ENCODE data around the gene GDNF.
"Not testable (repeated sequence)": the region's sequence is repeated elsewhere in the genome, so short reads cannot be mapped to it uniquely, and the experiment has no call there.

Gene GDNF, protein sequence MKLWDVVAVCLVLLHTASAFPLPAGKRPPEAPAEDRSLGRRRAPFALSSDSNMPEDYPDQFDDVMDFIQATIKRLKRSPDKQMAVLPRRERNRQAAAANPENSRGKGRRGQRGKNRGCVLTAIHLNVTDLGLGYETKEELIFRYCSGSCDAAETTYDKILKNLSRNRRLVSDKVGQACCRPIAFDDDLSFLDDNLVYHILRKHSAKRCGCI

DNA sequence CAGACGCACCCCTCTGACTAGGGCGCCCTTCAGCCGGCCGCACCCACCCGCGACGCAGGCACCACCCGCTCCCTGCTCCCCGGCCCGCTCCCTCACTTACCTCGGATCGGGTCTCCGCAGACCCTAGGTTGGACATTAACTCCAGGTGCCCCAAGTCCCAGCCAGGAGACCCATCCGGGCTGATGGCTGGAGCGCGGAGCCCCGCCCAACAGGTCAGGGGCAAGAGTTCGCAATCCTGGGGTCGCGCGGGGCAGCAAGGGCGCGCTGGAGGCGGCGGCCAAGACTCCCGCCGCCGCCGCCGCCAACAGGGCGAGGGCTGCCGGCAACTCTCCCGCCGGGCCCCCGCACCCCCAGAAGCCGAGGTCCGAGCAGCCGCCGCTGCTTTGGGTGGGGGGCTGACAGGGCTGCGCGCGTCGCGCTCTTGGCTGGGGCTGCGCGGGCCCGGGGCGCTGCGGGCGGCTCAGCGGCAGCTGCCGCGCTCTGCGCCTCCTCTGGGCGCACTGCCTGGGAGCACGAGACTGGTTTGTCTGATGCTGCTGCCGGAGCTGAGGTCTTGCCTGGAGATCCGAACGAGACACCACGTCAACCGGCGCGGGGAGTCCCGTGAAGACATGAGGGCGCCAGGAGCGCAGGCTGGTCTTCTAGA lies at the start of gene GDNF:
GDNF (minus strand) TSS at position 635 of the 646 bp plus-strand sequence. CDS start 5,245 bp downstream, outside the sequence.
- no peak for DNase-seq

- DNase-seq, result no peak
These were observed 48.6 kb upstream of the GDNF start for GRCh38 chr5:37888476-37888875.

DNA sequence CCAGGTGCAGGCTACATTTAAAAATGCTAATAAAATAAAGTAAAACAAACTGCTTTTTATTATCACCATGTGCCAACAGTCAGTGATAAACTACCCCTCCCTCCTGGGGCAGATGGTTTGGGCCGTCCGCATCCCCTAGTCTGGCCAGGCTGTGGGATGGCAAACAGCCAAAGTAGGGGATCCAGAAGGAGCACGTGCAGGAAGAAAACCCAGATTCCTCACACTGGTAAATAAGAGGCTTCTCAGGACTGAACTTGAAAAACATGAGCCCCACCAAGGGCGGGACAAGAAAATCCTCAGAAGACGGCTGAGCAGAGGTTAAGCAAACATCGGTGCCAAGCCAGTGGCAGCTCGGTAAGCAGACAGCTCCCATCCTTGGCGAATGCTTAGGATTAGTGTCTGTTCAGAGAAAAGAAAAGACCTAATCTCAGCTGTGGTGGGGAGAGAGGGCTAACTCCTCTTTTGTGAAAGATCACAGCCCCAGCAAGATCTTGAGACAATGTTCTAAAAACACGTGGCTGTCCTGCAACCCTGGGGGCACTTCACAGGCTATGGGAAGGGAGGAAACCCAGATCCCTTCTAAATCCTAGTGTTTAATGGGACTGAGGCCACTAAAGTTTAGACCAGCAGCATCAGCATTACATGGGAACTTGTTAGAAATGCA lies 46.5 kb upstream of the GDNF start:
- DNase-seq, result no peak

GRCh38 chr5:37882636-37883035 lies 42.8 kb upstream of the GDNF start:
- no peak for DNase-seq

DNA sequence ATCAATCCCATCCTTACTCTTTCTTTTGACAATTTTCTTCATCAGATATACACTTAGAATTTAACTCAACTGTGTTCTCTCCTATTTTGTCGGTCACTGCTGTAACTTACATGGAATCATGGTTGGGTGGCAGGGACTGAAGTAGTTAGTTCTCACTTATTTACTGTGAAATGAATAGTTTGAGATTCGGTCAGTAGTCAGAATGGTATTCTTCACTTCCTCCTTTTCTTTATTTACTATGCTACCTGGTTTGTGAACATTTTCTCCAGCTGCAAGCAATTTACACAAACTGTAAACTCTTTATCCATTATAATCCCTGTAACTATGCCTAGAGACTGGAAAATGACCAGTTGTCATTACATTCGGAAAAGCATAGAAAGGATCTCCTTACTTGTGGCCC lies 41.5 kb upstream of the GDNF start:
- DNase-seq, result no peak

DNA sequence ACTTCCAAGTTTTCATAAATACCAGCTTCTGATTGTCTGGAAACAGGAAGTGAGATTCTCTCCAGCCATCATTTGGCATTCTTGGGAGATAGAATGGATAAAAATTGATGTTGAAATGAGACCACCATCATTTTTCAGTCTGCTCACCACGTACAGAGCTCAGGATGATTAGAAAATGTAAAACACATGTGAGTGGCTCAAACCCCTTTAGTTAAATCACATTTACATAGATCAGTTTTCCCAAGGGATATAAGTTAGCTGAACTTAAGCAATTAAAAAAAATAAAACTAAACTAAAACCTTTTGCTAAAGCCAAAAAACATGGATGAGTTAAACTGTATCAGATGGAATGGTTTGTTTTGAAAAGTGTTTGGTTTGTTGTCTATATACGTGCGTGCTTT lies 37.1 kb upstream of the GDNF start:
- no peak for DNase-seq

DNA sequence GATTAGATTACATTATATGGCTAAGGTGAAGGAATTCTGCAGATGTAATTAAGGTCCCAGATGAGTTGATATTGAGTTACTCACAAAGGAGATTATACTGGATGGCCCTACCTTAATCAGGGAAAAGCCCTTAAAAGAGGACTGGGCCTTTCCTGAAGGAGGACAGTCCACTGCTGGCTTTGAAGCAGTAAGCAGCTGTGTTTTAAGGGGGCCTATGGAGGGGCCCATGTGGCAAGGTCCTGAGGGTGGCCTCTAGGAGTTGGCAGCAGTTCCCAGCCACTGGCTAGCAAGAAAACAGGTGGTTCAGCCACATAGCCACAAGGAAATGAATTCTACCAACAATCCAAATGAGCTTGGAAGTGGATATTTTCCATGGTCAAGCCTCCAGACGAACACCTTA lies 36.4 kb upstream of the GDNF start:
- DNase-seq, result no peak

- DNase-seq, result no peak
These were observed 35.4 kb upstream of the GDNF start for GRCh38 chr5:37875051-37875787.

- DNase-seq, result no peak
These were observed 34.1 kb upstream of the GDNF start for GRCh38 chr5:37873988-37874387.

GRCh38 chr5:37871023-37871815 lies 31.4 kb upstream of the GDNF start:
- no peak for DNase-seq

DNA sequence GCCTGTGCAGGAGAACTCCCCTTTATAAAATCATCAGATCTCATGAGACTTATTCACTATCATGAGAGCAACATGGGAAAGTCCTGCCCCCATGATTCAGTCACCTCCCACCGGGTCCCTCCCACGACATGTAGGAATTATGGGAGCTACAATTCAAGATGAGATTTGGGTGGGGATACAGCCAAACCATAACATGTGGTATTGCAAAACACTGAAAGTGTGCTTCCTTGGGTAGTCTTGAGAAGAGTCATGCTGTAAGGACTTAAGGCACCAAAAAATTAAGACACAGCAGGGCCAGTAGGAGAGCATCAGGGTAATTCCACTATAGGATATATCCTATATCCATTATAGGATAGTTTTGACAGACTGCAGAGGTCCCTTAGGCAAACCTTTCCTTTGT lies 29.4 kb upstream of the GDNF start:
- no peak for DNase-seq

DNA sequence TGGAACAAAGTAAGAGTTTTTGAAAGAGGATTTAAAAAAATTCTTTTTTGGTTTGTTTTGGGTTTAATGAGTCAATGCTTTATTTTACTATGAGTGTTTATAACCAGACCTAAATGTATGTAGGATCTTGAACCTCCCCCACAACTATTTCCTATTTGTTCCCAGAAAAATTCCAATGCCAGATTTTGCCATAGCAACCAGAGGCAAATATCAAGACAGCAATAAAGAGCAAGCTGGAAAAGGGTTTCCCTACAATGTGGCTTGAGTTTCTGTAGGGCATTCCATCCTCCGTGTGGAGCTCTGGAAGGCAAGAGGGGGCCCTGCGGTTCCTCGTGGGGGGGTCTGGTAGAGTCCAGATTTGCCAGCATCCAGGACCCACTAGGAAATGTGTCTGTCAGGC lies 27.8 kb upstream of the GDNF start:
- no peak for DNase-seq

DNA sequence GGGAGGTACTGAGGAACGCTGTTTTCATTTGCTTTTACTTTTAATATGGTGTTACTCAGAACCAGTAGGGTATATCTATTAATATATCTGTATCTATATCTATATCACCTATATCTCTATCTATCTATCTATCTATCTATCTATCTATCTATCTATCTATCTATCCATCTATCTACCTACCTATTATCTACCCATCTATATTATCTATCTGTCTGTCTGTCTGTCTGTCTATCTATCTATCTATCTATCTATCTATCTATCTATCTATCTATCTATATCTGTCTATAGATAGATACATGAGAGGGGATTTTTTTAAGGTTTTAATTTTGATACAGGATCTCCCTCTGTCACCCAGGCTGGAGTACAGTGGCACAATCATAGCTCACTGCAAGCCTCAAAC lies 23.1 kb upstream of the GDNF start:
- DNase-seq, result not testable (repeated sequence)

DNA sequence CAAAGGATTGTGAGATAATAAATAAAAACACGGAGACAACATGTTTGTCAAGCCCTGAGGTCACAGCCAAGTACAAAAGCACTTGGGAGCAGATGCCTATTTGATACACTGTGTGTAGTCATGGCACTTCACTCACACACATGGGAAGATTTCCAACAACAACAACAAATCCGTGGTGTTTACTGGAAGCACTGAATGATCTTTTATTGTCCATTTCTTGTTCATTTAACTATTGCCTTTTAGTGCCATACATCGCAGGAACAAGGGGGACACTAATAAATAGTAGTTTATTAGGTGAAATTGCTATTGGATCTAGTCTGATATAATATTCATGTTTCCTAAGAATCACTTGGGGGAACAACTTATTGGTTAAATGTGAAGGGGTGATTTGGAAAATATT lies 20.4 kb upstream of the GDNF start:
- no peak for DNase-seq

DNA sequence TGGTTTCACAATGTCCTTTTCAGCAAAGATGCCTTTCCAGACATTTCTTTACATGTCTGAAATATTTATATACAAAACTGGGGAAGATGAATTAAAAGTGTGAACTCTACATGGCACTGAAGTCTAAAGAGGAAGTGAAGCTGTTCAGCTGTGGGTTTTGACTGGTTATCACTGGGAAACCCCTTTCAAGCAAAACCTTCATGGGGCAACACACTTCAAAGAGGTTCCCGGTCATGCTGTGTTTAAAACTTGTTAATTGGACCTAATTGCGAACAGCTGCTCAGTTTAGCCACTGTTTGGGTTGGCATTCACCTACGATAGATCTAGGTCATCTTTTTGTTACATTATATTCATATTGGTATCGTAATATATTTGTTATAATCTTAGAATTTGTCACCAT lies 20.0 kb upstream of the GDNF start:
- no peak for DNase-seq

DNA sequence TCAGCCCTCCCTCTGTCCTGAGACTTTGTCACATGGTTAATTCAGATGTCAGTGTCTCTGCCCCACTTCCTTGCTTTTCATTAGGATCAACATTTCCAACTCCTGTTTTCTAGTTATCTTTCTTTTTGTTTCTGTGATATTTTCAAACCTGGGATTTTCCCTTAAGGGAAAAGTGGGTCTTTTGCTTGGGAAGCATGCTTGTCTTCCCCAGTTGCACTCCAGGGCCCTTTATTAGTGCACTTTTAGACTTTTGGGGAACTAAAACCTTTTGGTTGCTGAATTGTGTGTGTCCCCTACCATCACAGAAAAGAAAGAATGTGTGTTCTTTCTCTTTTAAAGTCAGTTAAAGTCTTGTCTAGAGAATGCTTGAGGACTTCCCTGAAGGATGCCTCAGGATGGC lies 18.4 kb upstream of the GDNF start:
- DNase-seq, result no peak

DNA sequence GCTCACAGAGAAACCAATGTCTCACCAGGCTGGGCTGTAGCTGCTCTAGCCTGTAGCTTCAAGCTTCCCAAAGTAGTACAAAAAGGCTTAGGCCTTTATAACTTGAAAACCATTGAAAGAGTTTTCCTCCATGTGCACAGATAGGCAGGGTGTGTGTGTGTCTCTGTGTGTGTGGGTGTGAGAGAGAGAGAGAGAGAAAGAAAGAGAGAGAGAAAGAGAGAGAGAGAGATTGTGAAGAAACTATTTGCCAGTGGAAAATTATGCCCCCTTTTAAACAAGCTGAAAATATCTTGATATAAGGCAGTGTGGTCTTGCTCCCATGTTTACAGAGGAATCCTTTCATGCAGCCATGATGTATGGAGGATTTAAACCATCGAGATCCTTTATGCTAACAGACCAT lies 17.9 kb upstream of the GDNF start:
- DNase-seq, result no peak

DNA sequence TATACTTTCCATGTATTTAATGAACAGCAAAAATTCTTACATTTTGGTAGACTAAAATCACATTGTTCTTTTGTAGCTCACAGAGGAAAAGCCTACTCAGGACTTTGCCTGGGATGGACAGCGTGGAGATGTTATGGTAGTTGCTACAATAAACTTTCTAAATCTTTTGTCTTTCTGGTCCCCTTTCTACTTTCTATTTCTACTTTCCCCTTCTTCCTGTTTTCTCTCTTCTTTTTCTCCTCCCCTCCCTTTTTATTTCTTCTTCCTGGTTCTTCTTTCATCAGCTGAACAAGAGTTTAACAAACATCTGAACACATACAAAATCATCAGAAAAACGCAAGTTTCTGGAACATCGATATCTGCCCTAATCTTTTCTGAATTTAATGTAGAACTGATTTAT lies 15.6 kb upstream of the GDNF start:
- DNase-seq, result no peak

- no peak for DNase-seq
These were observed 11.5 kb upstream of the GDNF start for GRCh38 chr5:37851305-37851704.

GRCh38 chr5:37850226-37850865 lies 10.5 kb upstream of the GDNF start:
- DNase-seq, result no peak

DNA sequence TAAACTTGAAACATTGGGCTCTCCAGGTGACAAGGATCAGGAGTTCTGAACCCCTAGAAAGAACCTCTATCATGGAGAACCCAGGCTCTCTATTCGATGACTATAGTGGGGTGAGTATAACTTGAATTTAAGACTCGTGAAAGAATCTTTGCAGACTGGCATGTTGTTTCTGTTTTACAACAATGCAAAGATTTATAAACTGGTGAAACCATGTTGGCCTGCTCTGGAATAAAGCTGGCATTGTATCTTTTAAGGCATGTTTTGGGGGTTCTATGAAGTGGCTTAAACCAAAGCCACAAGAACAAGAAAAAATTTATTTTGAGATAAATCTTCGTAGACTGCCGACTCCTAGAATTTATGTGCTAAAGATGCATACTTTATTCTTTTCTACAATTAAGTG lies 9.8 kb upstream of the GDNF start:
- DNase-seq, result no peak

DNA sequence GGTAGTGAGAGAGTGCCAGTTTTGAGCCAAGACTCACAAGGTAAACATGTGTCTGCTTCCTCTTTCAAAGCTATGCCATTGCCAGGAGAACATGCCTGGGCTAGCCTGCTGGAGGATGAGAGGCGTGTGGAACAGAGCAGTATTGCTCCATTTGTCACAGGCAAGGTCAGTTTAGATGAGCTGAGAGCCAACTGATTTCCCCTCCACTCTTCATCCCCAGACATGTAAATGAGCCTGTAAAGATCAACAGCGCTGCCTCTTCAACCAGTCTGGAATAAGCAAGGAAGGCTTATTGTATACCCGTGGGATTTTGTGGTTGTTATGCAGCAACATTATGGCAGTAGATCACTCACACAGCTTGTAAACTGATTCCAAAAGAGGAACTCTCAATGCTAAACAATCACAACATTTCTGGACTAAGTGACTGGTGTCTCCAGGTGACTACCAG lies 8.2 kb upstream of the GDNF start:
- DNase-seq, result no peak
